K562 (cell line): Measurements from ENCODE around the gene HS2ST1. TPM values are rescaled to one million over a fixed set of nuclear protein-coding genes. Genes with fewer than 3 reads are reported as not detected.

Source experiments
- L3MBTL2 ChIP-seq: fragments of 450-650 bp; IDR thresholded peaks from 2 replicates; pipeline ENCODE4 v1.6.1; 2016; ENCODE audit warnings: mild to moderate bottlenecking, moderate library complexity
- polyA plus RNA-seq, 8 experiments: library from polyadenylated mRNA; depleted of rRNA in 4 of 8; stranded (reverse) in 5 of 8; unstranded in 3 of 8; fragments of >200 nt; fragmentation: Nextera tagmentation in 2 of 8; fragmentation: Illumina TruSeq in 1 of 8; extraction: Ambion mirVana in 2 of 8; extraction: Trizol in 1 of 8; gene quantifications; 2 replicates each; pipeline versions ENCODE4 v1.2.1 to v1.2.3, GENCODE V29; 2011 to 2014; ENCODE audit warnings: inconsistent platforms in 1 of 8, missing spikeins in 1 of 8
- total RNA-seq, 7 experiments: library from RNA; depleted of rRNA in 6 of 7; stranded (reverse); fragments of >200 nt in 6 of 7; fragmentation: Illumina TruSeq in 2 of 7; extraction: Trizol in 2 of 7; gene quantifications; 2 replicates each; pipeline versions ENCODE4 v1.2.1 to v1.2.3, GENCODE V29; 2011 to 2021; ENCODE audit warnings: low replicate concordance in 1 of 7
- TF ChIP-seq, protein P1 (sequence below), 2 experiments: fragments of 450-650 bp; IDR thresholded peaks; 2 replicates each; pipeline ENCODE4 v1.6.1; 2016; ENCODE audit warnings: mild to moderate bottlenecking in 2 of 2, borderline replicate concordance in 1 of 2, low read depth in 1 of 2, moderate library complexity in 1 of 2
- TF ChIP-seq, protein P2 (sequence below): fragments of 250-450 bp; sonication (Bioruptor Pico); IDR thresholded peaks from 2 replicates; pipeline ENCODE4 v1.8.0; 2021; ENCODE audit warnings: mild to moderate bottlenecking, moderate library complexity

The HS2ST1 gene
- total and polyA plus RNA-seq, 9 of the 15 experiments (the other 6 are each of a cell fraction or from before 2014, with no cell fraction given): 7.7 to 43.3 (median 25.8) TPM

DNA sequence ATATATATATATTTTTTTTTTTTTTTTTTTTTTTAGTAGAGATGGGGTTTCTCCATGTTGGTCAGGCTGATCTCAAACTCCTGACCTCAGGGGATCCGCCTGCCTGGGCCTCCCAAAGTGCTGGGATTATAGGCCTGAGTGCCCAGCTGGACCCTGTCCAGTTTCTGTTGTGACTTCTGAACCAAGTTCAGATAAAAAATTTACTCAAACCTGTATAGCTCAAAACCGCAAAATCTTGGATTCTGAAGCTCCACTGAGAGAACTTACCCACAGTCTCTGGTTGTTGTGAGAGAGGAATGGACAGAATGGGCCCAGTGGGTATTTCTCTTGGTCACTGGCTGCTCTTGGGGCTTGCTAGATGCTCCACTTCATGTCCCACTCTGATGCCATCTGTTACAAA is 76.4 kb downstream of the HS2ST1 start (continued):
- TF ChIP-seq, protein P1, sequence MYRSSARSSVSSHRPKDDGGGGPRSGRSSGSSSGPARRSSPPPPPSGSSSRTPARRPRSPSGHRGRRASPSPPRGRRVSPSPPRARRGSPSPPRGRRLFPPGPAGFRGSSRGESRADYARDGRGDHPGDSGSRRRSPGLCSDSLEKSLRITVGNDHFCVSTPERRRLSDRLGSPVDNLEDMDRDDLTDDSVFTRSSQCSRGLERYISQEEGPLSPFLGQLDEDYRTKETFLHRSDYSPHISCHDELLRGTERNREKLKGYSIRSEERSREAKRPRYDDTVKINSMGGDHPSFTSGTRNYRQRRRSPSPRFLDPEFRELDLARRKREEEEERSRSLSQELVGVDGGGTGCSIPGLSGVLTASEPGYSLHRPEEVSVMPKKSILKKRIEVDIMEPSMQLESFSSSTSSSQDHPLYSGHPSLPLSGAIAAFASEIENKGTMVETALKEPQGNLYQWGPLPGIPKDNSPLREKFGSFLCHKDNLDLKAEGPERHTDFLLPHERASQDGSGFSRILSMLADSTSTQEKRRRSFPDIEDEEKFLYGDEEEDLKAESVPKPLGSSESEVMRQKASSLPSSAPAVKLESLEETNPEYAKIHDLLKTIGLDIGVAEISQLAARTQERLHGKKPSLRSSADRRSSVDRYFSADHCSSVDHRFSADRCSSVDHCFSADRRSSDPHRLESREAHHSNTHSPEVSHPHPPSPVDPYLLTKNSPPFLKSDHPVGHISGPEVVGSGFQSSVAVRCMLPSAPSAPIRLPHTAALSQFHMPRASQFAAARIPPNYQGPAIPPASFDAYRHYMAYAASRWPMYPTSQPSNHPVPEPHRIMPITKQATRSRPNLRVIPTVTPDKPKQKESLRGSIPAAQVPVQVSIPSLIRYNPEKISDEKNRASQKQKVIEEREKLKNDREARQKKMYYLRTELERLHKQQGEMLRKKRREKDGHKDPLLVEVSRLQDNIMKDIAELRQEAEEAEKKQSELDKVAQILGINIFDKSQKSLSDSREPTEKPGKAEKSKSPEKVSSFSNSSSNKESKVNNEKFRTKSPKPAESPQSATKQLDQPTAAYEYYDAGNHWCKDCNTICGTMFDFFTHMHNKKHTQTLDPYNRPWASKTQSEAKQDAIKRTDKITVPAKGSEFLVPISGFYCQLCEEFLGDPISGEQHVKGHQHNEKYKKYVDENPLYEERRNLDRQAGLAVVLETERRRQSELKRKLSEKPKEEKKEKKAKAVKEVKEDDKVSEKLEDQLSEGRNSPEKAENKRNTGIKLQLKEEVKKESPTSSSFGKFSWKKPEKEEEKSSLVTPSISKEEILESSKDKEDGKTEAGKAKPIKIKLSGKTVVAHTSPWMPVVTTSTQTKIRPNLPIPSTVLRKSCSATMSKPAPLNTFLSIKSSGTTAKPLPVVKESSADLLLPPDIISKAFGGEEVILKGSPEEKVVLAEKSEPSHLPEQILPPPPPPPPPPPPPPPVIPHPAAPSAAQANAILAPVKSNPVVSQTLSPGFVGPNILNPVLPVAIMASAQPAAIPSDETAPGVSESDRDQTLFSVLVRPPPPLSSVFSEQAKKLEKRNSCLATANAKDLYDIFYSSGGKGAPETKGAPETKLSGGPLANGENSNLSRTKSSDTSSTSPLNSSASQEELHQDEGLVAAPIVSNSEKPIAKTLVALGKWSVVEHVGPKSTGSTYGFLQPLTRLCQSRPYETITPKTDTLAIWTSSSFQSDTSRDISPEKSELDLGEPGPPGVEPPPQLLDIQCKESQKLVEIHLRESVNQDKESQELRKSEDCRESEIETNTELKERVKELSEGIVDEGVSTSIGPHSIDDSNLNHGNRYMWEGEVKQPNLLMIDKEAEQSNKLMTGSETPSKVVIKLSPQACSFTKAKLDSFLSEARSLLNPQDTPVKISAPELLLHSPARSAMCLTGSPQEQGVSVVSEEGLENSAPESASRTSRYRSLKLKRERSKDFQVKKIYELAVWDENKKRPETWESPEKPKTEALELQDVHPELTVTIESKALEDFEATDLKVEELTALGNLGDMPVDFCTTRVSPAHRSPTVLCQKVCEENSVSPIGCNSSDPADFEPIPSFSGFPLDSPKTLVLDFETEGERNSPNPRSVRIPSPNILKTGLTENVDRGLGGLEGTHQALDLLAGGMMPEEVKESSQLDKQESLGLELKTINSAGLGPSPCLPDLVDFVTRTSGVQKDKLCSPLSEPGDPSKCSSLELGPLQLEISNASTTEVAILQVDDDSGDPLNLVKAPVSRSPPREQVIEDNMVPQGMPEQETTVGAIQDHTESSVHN (IDR thresholded peaks at IDR 0.05; ENCODE audit: borderline replicate concordance in 1 of 2, low read depth in 1 of 2): no peak
- TF ChIP-seq, protein P2, sequence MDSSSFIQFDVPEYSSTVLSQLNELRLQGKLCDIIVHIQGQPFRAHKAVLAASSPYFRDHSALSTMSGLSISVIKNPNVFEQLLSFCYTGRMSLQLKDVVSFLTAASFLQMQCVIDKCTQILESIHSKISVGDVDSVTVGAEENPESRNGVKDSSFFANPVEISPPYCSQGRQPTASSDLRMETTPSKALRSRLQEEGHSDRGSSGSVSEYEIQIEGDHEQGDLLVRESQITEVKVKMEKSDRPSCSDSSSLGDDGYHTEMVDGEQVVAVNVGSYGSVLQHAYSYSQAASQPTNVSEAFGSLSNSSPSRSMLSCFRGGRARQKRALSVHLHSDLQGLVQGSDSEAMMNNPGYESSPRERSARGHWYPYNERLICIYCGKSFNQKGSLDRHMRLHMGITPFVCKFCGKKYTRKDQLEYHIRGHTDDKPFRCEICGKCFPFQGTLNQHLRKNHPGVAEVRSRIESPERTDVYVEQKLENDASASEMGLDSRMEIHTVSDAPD (CRISPR knock-in tag): no peak
- TF ChIP-seq L3MBTL2: no peak
